SK-N-SH treated with all-trans-retinoic acid at 6 μM for 48 hours (cell line): Measurements from ENCODE around the gene CRACR2A.

Source experiments
- ATAC-seq: fragments of 200-7000 bp; cut with Tn5 transposase; 3 replicates; pipeline ENCODE4 v1.9.1; 2020; ENCODE audit warnings: mild to moderate bottlenecking, moderate library complexity
- ARNTL ChIP-seq: fragments of 450-650 bp; formaldehyde crosslinking; IDR thresholded peaks from 2 replicates; pipeline ENCODE4 v1.5.0; 2020; ENCODE audit warnings: low read depth, mild to moderate bottlenecking, moderate library complexity, borderline replicate concordance
- BACH2 ChIP-seq: fragments of 250-450 bp; sonication (Bioruptor Pico); IDR thresholded peaks from 2 replicates; pipeline ENCODE4 v1.9.0; 2021; ENCODE audit warnings: mild to moderate bottlenecking, borderline replicate concordance
- CSDC2 ChIP-seq: fragments of 250-450 bp; sonication (Bioruptor Pico); IDR thresholded peaks from 2 replicates; pipeline ENCODE4 v1.5.0; 2020; ENCODE audit warnings: mild to moderate bottlenecking, moderate library complexity
- ESRRG ChIP-seq: fragments of 250-450 bp; sonication (Bioruptor Pico); IDR thresholded peaks from 2 replicates; pipeline ENCODE4 v1.6.1; 2021; ENCODE audit warnings: mild to moderate bottlenecking
- PPARA ChIP-seq: fragments of 250-450 bp; sonication (Bioruptor Pico); IDR thresholded peaks from 2 replicates; pipeline ENCODE4 v1.5.0; 2020; ENCODE audit warnings: mild to moderate bottlenecking, borderline replicate concordance
- RARB ChIP-seq: fragments of 250-450 bp; sonication (Bioruptor Pico); IDR thresholded peaks from 2 replicates; pipeline ENCODE4 v1.8.0; 2021; ENCODE audit warnings: mild to moderate bottlenecking, moderate library complexity
- SNAI2 ChIP-seq: fragments of 250-450 bp; sonication (Bioruptor Pico); IDR thresholded peaks from 2 replicates; pipeline ENCODE4 v1.5.0; 2020; ENCODE audit warnings: mild to moderate bottlenecking, moderate library complexity
- TCF4 ChIP-seq: fragments of 250-450 bp; sonication (Bioruptor Pico); IDR thresholded peaks from 2 replicates; pipeline ENCODE4 v1.8.0; 2021; ENCODE audit warnings: mild to moderate bottlenecking, moderate library complexity, borderline replicate concordance
- TOX ChIP-seq: fragments of 250-450 bp; sonication (Bioruptor Pico); IDR thresholded peaks from 2 replicates; pipeline ENCODE4 v1.8.0; 2021; ENCODE audit warnings: mild to moderate bottlenecking, moderate library complexity, borderline replicate concordance
- ZC3H10 ChIP-seq: fragments of 250-450 bp; sonication (Bioruptor Pico); IDR thresholded peaks from 2 replicates; pipeline ENCODE4 v1.5.1; 2021; ENCODE audit warnings: mild to moderate bottlenecking, moderate library complexity
- ZFP3 ChIP-seq: fragments of 250-450 bp; sonication (Bioruptor Pico); IDR thresholded peaks from 2 replicates; pipeline ENCODE4 v1.5.0; 2020; ENCODE audit warnings: mild to moderate bottlenecking, moderate library complexity
- ZNF70 ChIP-seq: fragments of 450-650 bp; formaldehyde crosslinking; IDR thresholded peaks from 2 replicates; pipeline ENCODE4 v1.5.0; 2020; ENCODE audit warnings: mild to moderate bottlenecking, moderate library complexity
- ZNF8 ChIP-seq: fragments of 450-650 bp; formaldehyde crosslinking; IDR thresholded peaks from 2 replicates; pipeline ENCODE4 v1.5.0; 2020; ENCODE audit warnings: mild to moderate bottlenecking, moderate library complexity
- TF ChIP-seq, protein P1 (sequence below): fragments of 250-450 bp; sonication (Bioruptor Pico); IDR thresholded peaks from 2 replicates; pipeline ENCODE4 v1.5.1; 2020; ENCODE audit warnings: low read depth, mild to moderate bottlenecking, moderate library complexity
- TF ChIP-seq, protein P2 (sequence below): fragments of 250-450 bp; sonication (Bioruptor Pico); IDR thresholded peaks from 2 replicates; pipeline ENCODE4 v1.5.0; 2020; ENCODE audit warnings: mild to moderate bottlenecking, moderate library complexity
- TF ChIP-seq, protein P3 (sequence below): fragments of 250-450 bp; sonication (Bioruptor Pico); IDR thresholded peaks from 2 replicates; pipeline ENCODE4 v1.8.0; 2021; ENCODE audit warnings: low read depth, mild to moderate bottlenecking, moderate library complexity, borderline replicate concordance
- TF ChIP-seq, protein P4 (sequence below): fragments of 250-450 bp; sonication (Bioruptor Pico); IDR thresholded peaks from 2 replicates; pipeline ENCODE4 v1.5.1; 2021; ENCODE audit warnings: mild to moderate bottlenecking, moderate library complexity
- TF ChIP-seq, protein P5 (sequence below): fragments of 250-450 bp; sonication (Bioruptor Pico); IDR thresholded peaks from 2 replicates; pipeline ENCODE4 v1.8.0; 2020; ENCODE audit warnings: mild to moderate bottlenecking, moderate library complexity, borderline replicate concordance

The CRACR2A gene

DNA sequence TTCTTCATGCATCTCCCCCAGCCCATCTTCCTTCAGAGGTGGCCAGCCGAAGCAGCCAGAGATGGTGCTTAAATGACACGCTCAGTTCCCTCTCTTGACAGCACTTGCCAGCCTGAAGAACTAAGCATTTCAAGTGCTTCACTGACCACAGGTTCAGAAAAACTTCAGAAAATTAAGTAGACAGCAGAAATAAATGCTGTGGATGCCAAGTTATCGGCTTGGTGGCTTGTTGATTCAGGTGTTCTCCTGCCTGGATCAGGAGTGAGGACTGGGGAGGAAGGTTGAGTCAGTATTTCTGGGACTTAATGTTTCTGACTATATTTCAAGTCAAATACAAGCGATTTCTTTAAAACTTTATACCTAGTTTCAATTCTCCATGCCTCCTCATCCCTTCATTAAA is 58.2 kb downstream of the CRACR2A start:
- TF ChIP-seq, protein P1, sequence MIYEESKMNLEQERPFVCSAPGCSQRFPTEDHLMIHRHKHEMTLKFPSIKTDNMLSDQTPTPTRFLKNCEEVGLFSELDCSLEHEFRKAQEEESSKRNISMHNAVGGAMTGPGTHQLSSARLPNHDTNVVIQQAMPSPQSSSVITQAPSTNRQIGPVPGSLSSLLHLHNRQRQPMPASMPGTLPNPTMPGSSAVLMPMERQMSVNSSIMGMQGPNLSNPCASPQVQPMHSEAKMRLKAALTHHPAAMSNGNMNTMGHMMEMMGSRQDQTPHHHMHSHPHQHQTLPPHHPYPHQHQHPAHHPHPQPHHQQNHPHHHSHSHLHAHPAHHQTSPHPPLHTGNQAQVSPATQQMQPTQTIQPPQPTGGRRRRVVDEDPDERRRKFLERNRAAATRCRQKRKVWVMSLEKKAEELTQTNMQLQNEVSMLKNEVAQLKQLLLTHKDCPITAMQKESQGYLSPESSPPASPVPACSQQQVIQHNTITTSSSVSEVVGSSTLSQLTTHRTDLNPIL, result no peak
- no peak for TF ChIP-seq PPARA (CRISPR knock-in tag)
- TF ChIP-seq BACH2 (CRISPR knock-in tag), result no peak
- ATAC-seq, result no peak

DNA sequence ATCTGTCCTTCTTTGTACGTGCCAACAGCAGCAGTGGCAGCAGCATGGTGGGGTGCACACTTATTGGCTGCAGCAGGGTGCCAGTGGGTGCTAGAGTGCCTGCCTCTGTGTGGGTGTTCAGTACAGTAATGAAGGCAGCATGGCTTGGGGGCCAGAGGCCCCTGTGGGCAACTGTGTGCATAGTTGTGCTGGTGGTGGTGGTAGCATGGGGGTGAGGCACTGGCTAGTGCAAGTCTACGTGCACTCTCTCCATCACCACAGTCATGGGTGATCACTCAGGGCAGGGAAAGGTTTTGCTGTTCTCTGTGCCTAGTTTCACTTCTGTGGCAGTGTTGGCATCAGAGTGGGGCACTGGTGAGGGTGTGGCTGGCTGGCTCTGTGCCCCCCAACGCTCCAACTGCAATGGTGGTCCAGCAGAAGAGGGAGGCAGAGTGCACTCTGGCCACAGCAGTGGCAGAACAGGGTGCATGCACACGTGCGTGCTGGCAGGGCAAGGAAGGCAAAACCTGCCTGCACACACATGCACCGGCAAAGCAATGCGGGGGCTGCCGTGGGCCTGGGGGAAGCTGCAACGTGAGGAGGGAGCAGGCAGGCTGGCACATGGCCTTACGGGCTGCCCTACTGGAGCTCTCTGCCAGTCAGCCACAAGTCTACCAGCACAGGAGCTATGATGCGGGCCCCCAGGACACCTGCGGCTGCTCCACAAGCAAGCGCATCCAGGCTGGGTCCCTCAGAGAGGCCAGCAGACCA is 60.1 kb downstream of the CRACR2A start:
- TF ChIP-seq, protein P2, sequence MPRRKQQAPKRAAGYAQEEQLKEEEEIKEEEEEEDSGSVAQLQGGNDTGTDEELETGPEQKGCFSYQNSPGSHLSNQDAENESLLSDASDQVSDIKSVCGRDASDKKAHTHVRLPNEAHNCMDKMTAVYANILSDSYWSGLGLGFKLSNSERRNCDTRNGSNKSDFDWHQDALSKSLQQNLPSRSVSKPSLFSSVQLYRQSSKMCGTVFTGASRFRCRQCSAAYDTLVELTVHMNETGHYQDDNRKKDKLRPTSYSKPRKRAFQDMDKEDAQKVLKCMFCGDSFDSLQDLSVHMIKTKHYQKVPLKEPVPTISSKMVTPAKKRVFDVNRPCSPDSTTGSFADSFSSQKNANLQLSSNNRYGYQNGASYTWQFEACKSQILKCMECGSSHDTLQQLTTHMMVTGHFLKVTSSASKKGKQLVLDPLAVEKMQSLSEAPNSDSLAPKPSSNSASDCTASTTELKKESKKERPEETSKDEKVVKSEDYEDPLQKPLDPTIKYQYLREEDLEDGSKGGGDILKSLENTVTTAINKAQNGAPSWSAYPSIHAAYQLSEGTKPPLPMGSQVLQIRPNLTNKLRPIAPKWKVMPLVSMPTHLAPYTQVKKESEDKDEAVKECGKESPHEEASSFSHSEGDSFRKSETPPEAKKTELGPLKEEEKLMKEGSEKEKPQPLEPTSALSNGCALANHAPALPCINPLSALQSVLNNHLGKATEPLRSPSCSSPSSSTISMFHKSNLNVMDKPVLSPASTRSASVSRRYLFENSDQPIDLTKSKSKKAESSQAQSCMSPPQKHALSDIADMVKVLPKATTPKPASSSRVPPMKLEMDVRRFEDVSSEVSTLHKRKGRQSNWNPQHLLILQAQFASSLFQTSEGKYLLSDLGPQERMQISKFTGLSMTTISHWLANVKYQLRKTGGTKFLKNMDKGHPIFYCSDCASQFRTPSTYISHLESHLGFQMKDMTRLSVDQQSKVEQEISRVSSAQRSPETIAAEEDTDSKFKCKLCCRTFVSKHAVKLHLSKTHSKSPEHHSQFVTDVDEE (CRISPR knock-in tag), result no peak
- no peak for TF ChIP-seq TCF4 (CRISPR knock-in tag)
- TF ChIP-seq, all 23 proteins: peak for 0
- no peak for ATAC-seq

DNA sequence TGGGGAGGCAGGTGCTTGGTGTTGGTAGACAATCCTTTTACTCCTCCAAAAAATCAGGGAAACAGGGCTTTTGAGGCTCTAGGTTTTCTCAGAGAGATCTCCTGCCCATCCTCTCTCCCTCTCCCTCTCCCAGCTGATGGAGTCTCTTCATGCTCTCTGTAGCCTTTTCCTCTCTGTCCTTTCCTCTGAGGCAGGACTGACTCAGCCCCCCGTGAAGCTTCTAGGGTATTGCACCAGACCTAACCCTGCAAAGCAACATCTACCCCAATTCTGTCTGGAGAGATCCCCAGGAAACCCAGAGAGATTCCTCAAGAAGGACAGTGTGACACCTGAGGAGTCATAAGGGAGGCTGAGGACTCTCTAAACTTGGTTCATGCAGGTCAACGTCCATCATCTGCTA is 66.4 kb downstream of the CRACR2A start:
- ATAC-seq, result no peak
- TF ChIP-seq ZNF8, result no peak
- TF ChIP-seq BACH2 (CRISPR knock-in tag), result no peak
- no peak for TF ChIP-seq ZFP3
- no peak for TF ChIP-seq ESRRG (CRISPR knock-in tag)
- TF ChIP-seq, protein P3, sequence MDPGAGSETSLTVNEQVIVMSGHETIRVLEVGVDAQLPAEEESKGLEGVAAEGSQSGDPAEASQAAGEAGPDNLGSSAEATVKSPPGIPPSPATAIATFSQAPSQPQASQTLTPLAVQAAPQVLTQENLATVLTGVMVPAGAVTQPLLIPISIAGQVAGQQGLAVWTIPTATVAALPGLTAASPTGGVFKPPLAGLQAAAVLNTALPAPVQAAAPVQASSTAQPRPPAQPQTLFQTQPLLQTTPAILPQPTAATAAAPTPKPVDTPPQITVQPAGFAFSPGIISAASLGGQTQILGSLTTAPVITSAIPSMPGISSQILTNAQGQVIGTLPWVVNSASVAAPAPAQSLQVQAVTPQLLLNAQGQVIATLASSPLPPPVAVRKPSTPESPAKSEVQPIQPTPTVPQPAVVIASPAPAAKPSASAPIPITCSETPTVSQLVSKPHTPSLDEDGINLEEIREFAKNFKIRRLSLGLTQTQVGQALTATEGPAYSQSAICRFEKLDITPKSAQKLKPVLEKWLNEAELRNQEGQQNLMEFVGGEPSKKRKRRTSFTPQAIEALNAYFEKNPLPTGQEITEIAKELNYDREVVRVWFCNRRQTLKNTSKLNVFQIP (CRISPR knock-in tag), result no peak
- TF ChIP-seq, protein P1, result no peak
- TF ChIP-seq ZC3H10 (CRISPR knock-in tag), result no peak
- TF ChIP-seq RARB, result no peak
- TF ChIP-seq SNAI2 (CRISPR knock-in tag), result no peak
- TF ChIP-seq, protein P4, sequence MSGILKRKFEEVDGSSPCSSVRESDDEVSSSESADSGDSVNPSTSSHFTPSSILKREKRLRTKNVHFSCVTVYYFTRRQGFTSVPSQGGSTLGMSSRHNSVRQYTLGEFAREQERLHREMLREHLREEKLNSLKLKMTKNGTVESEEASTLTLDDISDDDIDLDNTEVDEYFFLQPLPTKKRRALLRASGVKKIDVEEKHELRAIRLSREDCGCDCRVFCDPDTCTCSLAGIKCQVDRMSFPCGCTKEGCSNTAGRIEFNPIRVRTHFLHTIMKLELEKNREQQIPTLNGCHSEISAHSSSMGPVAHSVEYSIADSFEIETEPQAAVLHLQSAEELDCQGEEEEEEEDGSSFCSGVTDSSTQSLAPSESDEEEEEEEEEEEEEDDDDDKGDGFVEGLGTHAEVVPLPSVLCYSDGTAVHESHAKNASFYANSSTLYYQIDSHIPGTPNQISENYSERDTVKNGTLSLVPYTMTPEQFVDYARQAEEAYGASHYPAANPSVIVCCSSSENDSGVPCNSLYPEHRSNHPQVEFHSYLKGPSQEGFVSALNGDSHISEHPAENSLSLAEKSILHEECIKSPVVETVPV (CRISPR knock-in tag), result no peak
- no peak for TF ChIP-seq CSDC2

DNA sequence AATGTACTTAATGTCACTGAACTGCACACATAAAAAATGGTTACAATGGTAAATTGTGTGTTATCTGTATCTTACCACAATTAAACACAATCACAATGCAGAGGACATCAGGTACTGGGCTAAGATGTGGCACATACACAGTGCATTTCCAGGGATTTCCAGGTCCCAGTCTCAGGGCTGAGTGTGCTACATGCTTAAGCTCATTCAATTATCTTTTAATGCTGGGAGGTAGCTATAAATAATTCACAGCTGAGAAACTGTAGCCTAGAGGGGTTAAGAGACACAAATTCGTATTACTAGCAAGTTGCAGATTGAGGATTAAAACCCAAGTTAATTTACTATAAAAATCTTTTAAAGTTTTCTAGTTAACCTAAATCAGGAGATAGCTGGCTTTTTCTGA is 67.1 kb downstream of the CRACR2A start:
- TF ChIP-seq, protein P5, sequence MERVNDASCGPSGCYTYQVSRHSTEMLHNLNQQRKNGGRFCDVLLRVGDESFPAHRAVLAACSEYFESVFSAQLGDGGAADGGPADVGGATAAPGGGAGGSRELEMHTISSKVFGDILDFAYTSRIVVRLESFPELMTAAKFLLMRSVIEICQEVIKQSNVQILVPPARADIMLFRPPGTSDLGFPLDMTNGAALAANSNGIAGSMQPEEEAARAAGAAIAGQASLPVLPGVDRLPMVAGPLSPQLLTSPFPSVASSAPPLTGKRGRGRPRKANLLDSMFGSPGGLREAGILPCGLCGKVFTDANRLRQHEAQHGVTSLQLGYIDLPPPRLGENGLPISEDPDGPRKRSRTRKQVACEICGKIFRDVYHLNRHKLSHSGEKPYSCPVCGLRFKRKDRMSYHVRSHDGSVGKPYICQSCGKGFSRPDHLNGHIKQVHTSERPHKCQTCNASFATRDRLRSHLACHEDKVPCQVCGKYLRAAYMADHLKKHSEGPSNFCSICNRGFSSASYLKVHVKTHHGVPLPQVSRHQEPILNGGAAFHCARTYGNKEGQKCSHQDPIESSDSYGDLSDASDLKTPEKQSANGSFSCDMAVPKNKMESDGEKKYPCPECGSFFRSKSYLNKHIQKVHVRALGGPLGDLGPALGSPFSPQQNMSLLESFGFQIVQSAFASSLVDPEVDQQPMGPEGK (CRISPR knock-in tag), result no peak
- TF ChIP-seq, protein P3 (CRISPR knock-in tag), result no peak
- TF ChIP-seq ZNF70 (CRISPR knock-in tag) (no peak), PPARA (CRISPR knock-in tag) (no peak), RARB (no peak), TOX (no peak), ARNTL (CRISPR knock-in tag) (no peak), CSDC2 (no peak), ZNF8 (no peak), BACH2 (CRISPR knock-in tag) (no peak), ZC3H10 (CRISPR knock-in tag) (no peak)
- TF ChIP-seq, protein P1, result no peak
- no peak for ATAC-seq
